Stimulated activated CD8-positive, alpha-beta memory T cell treated with anti-CD3 and anti-CD28 coated beads, Interleukin-15, amount 100 ng/mL, for 48 hours (primary cell): ENCODE data around the gene ITPKA.

Experiments
- DNase-seq, 2 donors: peaks; one replicate each; pipeline ENCODE4 v3.0.0-alpha.2; 2020; ENCODE audit warnings: low read depth in 2 of 2

ITPKA gene

DNA sequence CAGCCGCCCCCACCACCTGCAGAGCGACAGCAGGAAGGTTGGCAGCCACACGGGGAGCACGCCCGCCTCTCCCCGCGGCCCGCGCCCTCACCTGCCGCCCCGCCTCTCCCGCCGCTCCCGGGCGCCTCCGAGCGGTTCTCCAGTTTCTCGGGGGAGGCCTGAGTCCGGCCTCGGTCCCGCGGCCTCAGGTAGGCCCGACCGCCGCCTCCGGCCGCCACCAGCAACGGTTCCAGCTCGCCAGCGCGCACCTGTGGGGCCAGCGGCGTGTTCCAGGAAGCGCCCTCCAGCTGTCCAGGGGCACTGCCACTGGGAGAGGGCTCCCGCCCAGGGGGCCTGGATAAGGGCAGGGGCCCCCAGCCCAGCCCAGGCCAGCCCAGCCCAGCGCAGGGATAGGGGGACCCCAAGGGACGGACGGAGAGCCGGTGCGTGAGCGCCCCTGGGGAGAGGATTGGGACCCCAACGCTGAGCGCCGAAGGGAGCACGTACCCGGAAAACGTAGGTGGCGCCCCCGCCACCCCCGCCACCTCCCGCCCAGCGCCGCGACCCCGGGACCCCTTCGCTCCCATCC is 17.7 kb downstream of the ITPKA start:
- no peak for DNase-seq

DNA sequence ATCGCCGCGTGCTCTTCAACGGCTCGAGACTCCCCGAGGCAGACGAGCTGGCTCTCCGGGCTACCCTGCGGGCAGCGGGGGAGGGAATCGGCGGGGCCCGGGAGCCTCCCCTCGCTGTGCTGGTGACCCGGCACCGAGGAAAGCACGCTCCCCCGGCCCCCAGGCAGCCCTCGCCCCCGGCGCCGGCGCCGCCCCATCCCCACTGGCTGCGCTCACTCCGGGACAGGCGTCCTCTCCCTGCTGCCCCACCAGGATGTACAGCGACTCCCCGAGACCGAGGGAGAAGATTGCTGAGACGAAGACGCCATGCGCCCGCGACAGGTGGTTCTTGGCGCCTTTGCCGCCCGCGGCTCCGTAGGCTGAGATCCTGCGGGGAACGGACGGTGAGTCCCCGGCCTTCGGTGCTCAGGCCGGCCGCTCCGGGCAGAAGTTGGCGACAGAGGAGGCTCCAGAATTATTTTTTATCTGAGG is 18.3 kb downstream of the ITPKA start:
- DNase-seq = no peak

DNA sequence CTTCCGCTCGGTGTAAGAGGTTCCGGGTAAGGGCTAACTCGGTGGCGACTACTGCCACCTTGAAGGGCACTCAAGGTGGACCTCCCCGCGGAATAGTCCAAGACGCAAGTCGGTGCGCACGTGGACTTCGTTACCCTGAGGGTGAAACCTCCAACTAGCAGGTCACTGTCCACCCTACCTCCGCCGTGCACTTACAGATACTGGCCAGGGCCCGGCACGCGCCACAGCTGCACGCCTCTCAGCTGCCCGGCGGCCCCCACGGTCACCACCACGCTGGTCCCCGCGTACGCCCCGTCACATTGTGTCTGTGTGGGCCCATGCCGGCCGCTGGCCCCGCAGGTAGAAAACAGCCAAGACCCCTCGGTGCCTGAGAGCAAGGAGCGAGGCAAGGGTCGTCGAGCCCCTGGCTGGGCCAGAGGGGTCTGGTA is 18.9 kb downstream of the ITPKA start:
- DNase-seq = no peak

DNA sequence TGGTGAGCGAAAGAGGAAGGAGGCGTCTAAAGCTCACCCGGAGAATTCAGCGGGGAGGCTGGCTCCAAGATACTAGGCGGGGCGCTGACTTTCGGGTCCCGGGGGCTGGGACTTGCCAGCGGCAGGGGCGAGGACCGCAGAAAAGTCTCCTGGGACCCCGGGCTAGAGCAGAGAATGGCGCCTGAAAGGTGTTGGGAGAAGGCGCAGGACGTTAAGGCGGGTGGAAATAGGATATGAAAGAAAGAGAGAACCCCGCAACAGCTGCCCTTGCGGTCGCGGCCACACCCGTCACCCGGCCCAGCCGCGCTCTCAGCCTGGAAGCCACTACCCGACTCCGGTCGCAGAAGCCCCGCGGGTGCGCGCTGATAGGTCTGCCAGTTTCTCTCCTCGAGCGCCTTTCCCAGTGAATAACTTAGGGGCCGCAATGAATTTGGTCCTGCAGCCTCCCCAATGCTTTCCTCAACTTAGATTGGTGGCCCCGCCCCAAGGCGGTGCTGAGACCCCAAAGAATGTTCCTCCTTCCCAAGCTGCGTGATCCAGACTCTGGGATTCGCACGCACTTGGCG is 19.3 kb downstream of the ITPKA start:
- no peak for DNase-seq

DNA sequence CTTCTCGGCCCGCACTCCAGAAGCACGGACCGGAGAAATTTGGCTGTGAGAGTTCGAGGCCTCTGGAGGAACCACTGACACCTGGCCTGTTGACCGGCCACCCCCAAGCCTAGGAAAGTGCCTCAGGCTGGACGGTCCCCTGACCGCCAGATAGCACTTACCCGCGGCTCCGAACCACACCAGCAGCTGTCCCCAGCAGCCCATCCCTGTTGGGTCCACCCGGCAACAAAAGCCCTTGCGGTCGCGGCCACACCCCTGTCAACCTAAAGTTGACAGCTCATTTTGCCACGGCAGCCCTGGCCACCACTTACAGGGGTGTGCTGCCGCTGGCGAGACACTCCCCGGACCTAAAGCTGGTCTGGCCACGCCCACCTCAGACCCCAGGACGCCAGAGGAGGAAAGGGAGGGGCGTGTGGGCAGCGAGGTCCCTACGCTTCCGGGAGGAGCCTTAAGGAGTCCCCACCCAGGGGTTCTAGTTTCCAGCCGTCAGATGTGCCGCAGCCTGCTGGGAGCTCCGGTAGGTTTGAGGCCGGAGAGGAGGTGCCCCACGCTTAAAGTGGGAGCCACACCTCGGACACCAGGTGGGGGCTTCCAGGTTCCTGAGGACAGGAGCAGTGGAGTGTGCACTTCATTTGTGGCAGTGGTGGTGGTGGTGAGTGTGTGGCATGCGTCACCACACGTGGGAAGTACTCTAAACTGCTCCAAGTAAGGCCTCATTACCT is 20.0 kb downstream of the ITPKA start, which contains the start of gene LTK:
Gene LTK (minus strand): TSS at position 322 of the 722 bp plus-strand sequence. CDS start 118 bp downstream, at position 204.
- no peak for DNase-seq

DNA sequence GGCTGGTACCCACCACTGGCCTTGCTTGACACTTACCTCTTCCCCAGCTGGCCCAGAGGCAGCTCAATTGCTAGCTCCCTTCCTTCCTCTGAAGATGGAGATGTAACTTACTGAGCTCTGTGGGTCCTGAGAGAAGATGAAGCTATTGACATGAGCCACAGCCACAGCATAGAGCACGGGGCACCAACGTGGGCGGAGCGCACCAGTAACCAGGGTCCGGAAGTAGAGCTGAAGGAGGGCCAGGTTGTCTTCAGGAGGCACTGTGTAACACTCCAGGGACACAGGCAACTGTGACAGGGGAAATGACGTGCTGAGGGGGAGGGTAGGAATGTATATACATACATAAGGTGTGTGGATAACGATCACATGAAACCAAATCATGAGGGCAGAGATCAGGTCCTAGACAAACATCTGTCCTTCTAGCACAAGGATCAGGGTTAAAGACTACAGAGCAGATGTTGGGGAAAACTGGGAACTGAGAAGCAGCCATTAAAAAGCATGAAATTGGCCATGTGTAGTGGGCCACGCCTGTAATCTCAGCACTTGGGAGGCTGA is 24.3 kb downstream of the ITPKA start:
- no peak for DNase-seq

DNA sequence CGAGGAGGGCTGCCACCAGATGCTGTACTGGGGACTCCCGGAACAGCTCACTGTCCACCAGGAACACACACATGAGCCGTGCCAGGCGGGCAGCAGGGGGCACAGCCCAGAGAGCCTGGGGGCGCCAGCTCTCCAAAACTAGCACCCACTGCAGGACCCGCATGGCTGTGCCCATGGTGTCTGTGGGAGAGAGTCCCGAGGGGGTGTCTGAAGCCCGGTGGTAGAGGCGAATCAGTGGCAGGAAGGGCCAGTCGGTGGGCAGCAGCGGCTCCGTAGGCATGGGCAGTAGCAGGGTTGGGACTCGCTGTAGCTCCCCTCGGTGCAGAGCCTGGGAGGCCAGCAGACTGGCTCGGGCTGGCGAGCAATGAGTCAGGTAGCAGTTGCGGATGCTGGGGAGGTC is 27.0 kb downstream of the ITPKA start:
- DNase-seq = no peak

DNA sequence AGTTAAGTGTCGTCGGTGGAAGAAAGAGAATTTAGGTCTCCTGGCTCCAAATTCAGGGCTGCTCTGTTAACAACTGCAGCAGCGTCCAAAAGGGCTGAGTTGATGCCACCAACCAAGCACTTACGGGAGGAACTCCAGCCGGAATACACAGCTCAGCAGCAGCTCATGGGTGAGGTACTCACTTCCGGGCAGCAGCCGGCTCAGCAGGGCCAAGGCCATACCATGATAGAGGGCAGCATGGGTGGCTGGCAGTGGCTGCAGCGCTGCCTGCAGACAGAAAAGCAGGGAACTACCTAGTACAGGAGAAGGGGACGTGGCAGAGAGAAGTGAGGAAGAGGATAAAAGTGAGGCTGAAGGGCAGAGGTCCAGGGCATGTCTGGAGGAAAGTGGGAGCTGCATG is 27.9 kb downstream of the ITPKA start:
- DNase-seq = no peak

DNA sequence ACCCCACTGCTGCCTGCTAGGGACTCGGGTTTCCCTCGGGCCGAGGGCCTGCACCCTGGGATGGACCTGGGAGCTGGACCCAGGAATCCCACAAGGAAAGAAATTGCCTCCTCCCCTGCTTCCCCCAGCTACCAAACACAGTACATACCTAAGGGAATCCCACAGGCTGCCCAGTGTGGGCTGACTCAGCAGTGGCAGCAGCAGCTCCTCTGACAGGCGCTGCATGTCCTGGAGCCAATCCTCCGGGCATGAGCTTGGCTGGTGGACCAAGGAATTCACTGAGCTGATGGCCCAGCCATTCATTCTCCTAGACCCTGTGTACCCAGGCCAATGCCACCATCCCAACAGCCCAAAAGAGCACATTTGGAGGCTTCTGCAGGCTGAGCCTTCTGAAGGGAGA is 29.4 kb downstream of the ITPKA start:
- DNase-seq = no peak

DNA sequence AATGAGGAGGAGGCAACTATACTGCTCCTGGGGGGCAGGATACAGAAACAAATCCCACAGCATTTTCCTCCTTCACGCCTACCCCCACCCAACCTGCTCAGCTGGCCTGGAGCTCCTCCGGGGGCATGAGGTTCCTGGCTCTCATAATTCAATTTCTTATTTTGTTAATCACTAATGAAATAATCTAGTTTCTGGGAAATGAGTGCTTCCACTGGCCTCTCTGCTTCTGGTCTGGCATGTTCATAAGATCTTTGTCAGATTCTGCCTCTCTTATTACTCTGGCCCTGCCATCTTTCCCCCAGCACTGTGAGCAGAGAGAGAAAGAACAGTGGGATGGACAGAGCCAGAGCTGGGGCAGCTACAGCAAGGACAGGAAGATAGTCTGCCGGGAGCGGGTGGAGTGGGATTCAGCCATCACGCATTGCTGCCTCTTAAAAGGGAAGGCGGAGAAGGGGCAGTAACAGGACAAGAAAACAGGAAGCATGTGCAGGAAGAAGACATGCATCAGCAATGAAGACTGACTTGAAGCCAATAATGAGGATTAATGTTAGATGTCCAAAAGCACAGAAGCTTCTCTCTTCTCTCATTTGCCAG is 36.8 kb downstream of the ITPKA start:
- DNase-seq = no peak

DNA sequence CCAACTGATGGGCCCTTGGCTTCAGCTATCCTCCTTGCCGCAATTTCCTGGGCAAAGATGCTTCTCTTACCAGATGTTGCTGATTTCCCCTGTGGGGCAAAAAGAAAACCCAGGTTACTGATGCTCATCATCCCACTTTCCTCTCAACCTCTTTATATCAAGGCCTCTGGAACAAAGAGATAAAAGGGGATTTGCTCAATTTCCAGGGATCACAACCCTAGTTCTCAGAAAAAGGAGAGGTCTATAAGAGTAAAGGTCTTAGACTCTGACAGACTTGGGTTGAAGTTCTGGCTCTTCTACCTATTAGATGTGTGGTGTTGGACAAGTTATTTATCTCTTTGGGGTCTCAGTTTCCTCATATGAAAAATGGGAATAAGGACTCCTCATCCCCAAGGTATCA is 41.9 kb downstream of the ITPKA start:
- DNase-seq = no peak

DNA sequence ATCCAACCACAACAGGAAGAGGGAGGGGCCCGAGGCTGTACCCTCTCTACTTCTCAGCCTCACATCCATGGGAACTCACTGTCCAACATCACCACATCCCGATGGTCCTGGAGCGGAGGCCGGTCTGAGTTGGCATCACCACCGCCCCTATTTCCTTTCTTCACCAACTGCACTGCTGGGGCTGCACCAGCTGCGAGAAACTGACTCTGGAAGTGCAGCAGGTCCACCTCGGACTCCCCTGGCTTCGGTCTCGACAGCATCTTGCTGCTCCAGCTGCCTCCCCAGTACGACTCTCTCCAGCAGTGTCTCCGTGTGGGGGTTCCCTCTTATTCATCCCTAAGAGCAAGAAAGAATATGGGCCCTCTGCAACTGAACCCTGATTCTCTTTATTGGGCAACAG is 43.2 kb downstream of the ITPKA start:
- DNase-seq = no peak

DNA sequence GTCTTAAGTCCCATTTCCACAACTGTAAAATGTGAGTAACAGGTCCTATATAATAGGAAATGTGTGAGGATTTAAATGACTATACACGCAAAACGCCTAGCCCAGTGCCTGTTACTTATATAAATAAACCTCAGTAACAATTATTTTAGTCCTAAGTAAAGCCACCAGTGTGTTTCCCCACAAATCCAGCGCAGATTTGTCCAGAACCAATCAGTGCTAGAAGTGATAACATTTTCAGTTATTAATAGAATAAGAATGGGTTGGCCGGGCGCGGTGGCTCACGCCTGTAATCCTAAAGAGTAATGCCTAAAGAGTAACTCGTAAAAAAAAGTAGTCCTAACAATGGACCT is 49.8 kb downstream of the ITPKA start:
- no peak for DNase-seq

DNA sequence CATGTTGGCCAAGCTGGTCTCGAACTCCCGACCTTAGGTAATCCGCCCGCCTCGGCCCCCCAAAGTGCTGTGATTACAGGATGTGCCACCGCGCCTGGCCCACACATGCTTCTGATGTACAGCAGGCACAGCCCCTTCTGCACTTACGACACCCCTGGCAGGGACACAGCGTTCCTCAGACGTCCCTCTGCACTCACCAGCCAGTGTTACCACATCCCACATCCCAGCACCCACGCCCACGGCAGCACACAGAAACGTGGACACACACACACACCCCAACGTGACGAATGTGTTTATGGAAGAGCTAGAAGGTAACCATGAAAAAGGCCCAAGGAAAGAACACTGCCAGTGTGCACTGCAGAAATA is 51.0 kb downstream of the ITPKA start:
- no peak for DNase-seq

DNA sequence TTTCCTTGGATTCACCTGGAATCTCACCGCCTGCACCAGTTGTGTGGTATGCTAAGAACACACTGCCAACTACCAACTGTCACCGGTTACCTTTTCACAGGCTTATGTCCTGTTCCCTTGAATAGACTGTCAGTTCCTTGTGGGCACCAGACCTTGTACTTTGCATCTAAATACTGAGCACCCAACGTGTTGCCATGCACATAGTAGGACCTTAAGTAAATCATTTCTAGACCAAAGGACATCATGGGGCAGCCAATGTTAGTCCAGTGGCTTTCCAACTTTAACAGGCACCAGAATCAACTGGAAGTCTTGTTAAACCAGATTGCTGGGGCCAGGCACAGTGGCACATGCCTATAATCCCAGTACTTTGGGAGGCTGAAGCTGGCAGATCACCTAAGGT is 51.5 kb downstream of the ITPKA start:
- DNase-seq = no peak

DNA sequence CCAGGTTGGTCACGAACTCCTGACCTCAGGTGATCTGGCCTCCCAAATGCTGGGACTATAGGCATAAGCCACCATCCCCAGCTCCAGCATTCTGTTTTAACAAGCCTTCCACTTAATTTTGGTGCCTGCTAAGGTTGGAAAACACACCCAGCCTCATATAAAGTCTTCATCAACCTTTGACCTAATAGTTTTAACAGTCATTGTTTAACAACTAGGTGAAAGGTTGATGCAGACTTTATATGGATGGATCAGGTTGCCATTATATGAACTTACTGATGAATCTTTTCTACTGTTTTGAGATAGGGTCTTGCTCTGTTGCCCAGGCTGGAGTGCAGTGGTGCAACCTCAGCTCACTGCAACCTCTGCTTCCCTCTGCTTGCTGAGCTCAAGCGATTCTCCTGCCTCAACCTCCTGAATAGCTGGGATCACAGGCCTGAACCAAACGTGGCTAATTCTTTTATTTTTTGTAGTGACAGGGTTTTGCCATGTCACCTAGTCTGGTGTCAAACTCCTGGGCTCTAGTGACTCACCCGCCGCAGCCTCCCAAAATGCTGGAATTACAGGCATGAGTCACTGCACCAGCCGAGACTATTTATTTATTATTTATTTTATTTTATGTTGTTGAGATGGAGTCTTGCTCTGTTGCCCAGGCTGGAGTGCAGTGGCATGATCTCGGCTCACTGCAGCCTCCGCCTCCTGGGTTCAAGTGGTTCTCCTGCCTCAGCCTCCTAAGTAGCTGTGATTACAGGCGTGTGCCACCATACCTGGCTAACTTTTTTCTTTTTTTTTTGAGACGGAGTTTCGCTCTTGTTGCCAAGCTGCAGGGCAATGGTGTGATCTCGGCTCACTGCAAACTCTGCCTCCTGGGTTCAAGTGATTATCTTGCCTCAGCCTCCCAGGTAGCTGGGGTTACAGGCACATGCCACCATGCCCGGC is 53.4 kb downstream of the ITPKA start:
- DNase-seq = no peak

DNA sequence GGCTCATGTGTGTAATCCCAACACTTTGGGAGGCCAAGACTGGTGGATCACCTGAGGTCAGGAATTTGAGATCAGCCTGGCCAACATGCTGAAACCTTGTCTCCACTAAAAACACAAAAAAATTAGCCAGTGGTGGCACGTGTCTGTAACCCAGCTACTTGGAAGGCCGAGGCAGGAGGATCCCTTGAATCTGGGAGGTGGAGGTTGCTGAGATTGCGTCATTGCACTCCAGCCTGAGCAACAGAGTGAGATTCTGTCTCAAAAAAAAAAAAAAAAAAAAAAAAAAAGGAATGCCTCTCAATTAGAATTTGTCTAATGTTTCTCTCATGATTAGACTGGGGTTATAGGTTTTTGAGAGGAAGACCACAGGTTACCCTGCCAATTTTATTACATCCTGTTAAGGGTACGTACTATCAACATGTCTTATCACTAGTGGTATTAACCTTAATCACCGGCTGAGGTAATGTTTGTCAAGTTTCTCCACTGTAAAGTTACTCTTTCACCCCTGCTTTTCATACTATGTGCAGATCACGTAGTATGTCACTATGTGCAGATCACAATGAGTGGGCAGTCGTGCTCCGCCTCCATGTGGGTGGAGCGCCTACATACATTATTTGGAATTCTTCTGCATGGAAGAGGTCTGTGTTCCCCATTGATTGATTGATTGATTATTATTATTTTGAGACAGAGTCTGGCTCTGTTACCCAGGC is 56.5 kb downstream of the ITPKA start:
- no peak for DNase-seq
